GM19023 (cell line): ENCODE measurements around the gene ESRRB.

Experiments used
- ATAC-seq: cut with Tn5 transposase; IDR thresholded peaks from one replicate; pipeline ENCODE4 v1.9.1; 2021; ENCODE audit warnings: mild to moderate bottlenecking, moderate library complexity; ENCODE audit not compliant: unreplicated experiment

The ESRRB gene

DNA sequence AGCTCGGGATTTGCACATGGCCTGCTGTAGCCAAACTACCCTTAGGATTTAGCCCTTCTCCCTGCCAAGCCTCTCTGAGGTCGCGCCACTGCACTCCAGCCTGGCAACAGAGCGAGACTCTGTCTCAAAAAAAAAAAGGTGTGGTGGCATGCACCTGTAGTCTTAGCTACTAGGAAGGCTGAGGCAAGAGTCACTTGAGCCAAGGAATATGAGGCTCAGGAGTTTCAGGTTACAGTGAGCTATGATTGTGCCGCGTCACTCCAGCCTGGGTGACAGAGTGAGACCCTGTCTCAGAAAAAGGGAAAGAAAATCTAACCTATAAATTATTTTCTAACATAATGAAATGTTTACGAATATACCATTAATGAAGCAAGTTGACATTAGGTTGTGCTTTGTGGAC lies 29.7 kb downstream of the ESRRB start:
- no peak for ATAC-seq

DNA sequence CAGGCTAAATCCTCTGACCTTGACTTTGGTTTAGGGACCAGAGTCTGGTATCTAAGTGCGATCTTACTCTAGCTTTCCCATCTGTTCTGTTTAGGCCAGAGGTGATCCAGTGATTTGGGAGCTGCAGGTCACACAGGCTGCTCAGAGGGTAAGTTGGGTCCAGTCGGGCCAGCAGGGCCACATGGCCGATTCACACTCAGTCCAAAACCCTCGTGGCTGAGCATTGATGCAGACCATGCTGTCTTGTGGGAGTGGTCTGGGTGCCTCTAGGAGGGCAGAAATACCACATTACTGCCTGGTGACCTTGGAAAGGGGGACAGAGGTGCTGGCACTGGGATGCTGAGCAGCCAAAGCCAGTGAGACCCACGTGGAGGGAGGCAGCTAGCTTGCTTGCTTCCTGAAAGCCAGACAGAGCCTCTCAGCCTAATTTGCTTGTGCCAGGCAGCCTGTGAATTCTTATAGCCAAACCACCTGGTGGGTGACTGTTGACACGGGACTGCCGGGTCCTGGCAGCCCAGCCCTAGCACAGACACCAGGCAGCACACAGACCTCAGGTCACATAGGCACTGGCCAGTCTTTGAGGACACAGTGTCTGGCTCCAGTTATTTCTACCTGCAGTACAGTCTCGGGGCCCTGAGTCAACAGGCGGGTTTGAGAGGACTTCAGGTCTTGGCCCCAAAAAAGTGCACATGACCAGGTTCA lies 31.7 kb downstream of the ESRRB start:
- ATAC-seq, result no peak

DNA sequence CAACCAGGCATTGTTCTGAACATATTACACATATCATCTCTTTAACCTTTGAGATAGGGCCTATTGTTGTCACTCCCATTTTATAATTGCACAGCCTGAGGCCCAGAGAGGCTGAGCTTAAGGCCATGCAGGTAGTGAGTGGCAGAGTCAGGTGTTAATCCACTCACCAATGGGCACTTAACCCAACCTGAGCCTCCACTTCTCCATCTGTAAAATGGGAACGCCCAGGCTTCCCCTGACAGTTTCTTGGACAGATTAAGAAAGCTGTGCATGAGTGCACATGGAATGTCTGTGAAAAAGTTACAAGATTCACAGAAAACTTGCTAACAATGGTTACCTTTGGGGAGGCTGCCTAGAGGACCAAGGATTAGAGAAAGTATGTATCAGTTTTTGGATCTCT lies 32.9 kb downstream of the ESRRB start:
- ATAC-seq, result no peak

DNA sequence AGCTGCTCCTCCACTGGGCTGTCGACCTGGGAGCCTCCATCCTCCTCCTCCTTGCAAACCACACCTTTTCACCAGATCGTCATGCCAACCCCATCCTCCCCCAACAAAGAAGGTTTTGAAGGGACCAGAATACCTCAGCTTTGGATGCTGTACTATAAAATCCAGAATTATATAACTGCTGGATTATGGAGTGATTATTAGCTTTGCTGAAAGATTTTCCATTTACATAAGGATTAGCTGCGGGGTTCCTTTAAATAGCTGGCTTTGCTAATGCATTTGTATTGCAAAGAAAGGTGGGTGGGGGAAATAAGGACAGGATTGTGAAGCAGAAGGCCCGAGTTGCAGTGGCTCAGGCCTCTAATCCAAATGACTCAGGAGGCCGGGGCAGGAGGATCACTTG lies 36.6 kb downstream of the ESRRB start:
- ATAC-seq, result no peak

DNA sequence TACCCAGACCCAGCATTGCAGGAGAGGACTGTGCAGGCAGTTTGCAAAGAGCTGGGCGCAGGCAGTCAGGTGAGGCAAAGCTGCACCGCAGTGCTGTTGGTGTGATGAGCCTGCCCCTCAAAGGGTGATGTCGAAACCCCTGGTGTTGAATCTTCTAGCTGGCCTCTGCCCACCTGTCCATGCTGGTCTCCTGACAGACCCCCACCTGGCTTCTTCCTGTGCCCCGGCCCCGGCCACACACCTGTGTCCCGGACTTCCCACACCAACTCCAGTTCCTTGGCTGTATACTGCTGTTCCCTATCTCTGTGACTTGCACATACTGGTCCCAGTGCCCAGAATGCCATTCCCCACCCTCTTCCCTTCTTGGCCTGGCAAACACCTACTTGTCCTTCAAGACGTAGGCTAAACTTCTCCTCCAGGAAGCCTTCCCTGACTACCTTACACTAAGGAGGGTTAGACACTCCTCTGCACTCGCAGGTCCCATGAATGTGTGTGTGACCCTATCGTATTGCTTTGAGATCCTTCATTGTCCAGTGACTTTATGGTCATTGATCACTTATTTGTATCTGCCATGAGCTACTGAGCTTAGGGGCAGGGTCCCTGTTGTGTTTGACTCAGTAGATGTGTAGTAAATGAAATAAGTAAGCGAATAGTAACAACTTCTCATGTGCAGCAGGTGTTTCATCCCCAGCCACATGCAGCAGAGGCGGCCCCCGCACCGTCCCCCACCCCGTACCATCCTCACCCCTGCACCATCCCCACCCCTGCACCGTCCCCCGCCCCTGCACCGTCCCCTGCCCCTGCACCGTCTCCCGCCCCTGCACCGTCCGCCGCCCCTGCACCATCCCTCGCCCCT lies 37.4 kb downstream of the ESRRB start:
- ATAC-seq, result no peak

DNA sequence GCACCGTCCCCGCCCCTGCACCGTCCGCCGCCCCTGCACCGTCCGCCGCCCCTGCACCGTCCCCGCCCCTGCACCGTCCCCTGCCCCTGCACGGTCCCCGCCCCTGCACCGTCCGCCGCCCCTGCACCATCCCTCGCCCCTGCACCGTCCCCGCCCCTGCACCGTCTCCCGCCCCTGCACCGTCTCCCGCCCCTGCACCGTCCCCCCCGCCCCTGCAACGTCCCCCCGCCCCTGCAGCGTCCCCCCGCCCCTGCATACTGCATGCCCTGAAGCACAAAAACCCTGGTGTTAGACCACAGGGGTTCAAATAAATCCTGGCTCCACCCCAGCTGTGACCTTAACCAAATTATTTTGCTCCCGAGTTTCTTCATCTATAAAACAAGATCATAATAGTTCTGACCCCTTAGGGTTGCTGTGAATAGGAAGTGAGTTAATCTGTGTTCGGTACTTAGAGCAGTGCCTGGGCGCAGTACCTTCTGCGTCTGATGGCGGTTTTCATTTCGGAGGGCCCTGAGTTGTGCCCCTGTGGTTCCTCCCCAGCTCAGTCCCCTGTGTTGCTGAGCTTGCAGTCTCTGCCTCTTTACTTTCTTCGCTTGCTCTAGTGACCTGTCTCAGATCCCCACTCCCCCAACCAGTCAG lies 38.1 kb downstream of the ESRRB start:
- ATAC-seq, result no peak

DNA sequence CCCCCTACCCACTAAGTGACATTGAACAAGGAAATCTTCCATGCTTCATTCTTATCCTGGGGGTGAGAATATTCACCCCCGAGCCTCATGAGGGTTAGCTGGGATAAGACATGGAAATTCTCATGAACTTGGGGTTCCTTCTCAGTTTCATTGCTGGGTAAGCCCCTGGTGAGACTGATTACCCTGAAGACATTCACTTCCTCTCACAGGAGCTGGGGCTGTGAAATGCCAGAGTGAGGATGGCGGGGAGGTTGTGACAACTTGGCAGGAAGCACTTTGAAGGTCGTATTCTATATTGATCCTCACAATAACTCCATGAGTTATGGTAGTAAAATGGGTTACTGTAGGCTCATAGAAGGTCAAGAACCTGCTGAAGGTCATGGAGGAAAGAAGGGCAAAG lies 43.5 kb downstream of the ESRRB start:
- ATAC-seq, result no peak

DNA sequence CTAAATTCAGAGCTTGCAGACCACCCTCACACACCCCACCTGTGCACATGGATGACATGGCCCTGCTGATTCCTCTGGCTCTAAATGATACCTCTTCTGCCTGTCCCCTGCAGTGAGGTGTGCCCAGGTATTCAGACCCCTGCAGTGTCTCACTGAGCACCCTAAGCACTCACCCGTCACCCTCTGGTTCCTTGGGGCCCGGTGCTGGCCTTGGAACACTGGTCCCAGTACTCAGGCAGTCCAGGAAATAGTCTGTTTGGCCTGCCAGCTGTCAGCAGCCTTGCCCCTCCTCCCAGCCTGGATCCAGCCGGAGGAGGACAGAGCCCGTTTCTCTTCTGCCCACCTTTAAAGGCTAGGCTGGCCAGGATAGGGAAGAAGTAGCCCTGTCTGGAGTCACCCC lies 44.9 kb downstream of the ESRRB start:
- ATAC-seq, result no peak

DNA sequence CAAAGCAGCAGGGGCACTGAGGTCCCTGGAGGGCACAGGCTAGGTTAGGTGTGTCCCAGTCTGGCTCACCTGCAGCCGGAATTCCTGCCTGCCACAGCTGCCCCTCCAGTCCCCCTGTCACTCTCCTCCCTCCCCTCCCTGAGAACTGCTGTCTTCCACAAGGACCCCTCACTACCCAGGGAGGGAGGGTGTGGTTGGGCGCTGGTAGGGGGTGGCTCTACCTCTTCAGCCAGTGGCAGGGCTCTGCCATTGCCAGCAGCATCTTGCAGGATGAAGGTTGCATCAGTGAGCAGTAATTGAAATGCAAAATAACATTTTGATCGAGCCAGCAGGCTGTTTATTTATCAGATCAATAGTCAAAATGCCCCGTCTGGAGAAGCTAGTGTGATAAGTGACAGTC lies 45.7 kb downstream of the ESRRB start:
- no peak for ATAC-seq

DNA sequence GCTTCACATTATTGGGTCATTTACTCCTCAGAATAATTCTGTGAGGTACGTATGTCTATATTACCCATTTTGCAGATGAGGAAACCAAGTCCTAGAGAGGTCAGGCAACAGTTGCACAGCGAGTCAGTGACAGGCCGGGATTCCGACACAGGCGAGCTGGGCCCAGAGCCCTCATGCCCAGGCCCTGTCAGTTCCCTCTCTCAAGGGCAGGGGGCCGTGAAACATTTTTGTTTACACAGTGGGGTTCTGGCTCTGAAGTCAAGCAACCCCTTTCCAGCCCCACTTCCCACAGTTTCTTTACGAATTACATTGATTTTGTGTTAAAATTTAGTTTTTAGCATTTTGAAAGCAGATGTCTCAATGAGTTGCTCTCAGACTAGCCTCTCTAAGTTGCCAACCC lies 46.7 kb downstream of the ESRRB start:
- no peak for ATAC-seq

DNA sequence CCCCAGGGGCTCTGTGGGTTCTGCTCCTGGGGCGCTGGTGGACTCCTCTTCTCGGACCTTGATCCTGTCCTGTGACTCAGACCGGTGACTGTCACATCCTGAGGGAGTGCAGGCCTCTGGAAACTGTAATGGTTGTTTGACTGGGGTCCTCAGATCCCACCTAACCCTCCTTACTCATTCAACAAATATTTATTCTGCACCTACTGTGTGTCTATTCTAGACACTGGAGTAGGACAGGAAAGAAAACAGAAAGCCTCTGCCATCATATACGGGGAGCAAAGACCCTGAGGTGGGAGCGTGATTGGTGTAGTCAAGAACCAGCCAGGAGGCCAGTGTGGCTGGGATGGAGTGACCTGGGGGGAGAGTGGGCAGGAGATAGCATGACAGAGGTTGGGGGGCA lies 47.6 kb downstream of the ESRRB start:
- no peak for ATAC-seq

DNA sequence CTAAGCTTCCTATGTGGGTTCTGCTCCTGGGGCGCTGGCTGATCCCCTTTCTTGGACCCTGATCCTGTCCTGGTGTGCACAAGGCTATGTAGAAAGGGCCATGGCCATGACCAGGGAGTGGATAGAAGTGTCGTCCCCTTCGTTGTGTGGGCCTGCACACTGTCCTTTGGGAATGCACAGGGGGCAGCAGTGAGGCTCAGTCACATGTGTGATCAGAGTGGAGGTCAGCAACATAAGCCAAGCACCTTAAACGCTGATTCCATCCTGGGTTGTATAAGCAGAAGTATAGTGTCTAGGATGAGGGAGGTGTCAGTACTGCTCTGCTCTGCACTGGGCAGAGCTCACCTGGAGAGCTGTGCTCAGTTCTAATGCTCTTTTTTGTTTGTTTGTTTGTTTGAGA lies 48.4 kb downstream of the ESRRB start:
- ATAC-seq, result no peak

DNA sequence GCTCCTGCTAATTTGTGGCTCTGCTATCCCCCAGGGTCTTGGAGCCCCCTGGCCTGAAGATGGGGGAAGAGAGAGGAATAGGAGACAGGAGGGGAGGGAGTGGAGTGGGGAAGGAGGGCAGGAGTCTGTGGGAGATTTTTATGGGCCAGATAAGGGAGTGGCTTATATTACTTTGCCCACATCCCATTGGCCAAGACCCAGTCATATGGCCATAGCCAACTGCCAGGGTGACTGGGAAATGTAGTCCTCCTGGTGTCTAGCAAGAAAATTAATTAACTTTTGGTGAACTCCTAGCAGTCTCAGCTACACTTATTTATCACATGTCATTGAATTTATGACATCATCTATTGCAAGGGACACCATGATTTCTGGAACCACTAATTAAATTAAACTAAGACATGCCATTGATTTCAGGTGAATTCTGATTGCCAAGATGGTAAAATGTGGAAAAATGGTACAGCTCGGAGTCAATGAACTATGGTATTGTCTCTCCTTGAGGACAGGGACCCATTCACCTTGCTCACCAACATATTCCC lies 50.3 kb downstream of the ESRRB start:
- ATAC-seq, result no peak

DNA sequence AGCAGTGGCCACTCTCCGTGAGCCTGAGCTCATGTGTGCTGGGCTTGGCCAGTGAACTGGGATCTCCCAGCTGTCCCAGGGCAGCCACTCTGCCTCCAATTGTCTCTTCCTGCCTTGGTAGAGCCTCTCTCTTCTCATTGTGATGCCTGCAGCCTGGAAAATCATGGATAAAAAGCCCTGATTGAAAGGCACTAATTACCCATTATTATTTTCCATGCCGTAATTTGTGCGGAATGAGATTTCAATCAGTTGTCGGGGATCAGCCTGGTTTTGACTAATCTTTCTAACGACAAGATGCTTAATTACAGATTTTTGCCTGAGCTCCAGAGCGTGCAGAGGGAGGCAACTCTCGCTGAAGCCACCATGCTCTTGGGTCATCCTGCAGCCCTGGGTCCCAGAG lies 52.7 kb downstream of the ESRRB start:
- ATAC-seq, result no peak

DNA sequence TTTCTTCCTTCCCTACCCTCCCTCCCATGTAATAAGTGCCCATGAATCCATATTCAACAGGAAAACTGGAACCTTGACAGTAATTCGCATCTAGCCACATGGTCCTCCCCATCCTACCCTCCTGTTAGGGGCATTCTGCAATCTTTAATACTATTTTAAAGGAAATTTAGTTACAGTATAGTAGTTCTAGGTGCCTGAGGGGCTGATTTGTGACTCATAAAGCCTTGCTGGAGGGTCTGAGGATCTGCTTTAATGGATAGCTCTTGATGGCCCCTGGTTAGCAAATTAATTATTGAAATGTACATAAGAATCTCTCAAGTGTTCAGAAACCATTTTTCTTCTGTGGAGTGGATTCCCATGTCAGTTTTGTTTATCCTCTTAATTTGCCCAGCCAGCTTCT lies 54.1 kb downstream of the ESRRB start:
- ATAC-seq, result no peak

DNA sequence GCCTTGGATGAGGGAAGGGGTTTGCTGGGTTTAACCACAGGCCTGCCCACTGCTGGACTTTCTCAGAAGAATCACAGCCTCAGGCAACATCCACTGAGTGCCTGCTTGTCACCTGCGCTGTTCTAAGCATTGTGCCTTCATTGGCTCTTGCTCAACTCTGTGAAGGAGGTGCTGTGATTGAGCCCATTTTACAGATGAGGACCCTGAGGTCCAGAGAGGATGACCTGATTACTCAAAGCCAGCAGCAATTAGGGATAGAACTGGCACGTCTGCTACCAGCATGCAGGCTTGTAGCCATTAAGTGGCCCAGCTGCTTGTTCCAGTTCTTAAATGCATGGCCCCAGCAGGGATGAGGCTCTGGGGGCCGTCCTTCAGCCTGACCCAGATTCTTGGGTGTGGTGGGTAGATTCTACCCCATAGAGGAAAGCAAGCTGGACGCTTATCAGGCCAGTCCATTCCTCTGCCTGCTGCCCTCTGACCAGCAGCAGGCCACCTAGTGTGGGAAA lies 54.6 kb downstream of the ESRRB start:
- no peak for ATAC-seq

DNA sequence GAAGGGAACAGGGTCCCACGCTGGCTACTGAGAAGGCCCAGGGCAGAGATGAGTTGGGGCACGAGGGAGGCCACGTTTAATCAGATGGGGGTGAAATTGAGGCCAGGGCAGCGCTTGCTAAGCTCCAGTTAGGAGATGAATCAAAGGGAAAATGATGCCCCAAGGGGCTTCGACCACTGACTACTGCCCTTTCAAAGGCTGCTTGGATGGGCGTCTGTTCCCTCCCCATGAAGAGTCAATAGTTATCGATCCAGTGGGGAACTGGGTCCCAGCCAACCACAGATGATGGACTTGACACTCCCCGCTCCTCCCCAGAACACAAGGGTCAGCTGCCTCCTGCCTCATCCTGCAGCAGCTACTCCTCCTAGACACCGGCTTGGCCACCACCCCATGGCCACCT lies 55.6 kb downstream of the ESRRB start:
- no peak for ATAC-seq

DNA sequence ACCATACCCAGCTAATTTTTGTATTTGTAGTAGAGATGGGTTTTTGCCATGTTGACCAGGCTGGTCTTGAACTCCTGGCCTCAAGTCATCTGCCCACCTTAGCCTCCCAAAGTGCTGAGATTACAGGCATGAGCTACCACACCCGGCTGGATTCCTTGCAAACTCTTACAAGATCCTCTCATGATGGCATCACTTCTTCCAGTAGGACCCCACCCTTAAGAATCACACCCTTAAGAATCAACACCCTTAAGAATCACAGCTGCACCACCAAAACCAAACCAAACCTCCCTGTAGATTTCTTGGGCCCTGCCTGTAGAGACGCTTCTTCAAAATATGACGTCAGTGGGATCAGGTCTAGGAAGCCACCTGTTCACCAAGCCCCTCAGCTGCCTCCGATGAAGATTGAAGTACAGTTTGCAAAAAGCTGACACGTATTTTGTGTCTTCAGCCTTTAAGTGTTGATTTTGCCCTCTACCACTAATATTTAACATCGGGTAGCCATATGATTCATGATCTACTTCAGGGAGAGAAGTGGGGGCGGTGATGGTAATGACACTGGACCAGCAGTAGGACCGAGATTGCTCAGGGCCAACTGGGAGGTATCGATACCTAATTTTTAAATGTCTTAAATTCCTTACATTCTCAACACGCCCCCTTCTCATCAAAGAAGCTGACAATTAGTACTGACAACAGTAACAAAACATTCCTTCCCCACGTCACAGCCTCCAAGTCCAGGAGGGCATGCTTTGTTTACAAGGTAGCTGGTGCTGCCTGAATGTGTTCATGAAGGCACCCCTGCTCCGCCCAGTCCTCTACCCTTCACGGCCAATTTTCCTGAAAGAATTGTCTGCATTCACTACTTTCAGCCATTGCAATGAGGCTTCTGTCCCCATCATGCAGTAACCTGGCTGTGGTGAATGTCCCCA lies 57.2 kb downstream of the ESRRB start:
- ATAC-seq, result no peak

DNA sequence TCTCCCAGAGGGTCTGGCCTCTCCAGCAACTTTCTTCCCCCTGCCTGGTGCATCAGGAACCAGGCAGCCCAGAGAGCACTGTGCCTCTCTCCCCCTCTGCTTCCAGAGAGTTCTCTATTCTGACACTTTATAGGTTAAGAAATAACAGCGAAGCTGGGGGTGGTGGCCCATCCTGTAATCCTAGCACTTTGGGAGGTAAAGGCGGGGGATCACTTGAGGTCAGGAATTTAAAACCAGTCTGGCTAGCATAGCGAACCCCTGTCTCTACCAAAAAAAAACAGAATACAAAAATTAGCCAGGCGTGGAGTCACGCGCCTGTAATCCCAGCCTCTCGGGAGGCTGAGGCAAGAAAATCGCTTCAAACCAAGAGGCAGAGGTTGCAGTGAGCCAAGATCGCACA lies 58.3 kb downstream of the ESRRB start:
- no peak for ATAC-seq

DNA sequence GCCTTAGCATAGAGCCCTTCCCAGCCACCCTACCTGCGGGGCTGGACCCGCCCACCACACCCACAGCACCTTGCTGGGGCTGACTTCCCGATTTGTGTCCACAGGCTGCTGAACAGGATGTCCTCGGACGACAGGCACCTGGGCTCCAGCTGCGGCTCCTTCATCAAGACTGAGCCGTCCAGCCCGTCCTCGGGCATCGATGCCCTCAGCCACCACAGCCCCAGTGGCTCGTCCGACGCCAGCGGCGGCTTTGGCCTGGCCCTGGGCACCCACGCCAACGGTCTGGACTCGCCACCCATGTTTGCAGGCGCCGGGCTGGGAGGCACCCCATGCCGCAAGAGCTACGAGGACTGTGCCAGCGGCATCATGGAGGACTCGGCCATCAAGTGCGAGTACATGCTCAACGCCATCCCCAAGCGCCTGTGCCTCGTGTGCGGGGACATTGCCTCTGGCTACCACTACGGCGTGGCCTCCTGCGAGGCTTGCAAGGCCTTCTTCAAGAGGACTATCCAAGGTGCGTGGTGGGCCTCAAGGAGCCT lies 63.4 kb downstream of the ESRRB start:
- no peak for ATAC-seq
